Inflammatory macrophage treated with lipopolysaccharide for 4 hours (primary cell): ENCODE measurements around the gene SEZ6L2.
A peak's percentile ranks its signal among the peaks of the same experiment; 100 is the strongest.
"Not testable (repeated sequence)": the region's sequence is repeated elsewhere in the genome, so short reads cannot be mapped to it uniquely, and the experiment has no call there.

Experiments
- DNase-seq: peaks from one replicate; pipeline ENCODE4 v3.0.0-alpha.2; 2020

SEZ6L2 gene

DNA sequence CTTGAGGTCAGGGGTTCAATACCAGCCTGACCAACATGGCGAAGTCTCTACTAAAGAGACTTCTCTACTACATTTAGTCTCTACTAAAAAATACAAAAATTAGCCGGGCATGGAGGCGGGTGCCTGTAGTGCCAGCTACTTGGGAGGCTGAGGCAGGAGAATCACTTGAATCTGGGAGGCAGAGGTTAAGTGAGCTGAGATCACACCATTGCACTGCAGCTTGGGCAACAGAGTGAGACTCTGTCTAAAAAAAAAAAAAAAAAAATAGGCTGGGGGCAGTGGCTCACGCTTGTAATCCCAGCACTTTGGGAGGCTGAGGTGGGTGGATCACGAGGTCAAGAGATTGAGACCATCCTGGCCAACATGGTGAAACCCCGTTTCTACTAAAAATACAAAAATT, 10.5 kb upstream of the SEZ6L2 start:
- DNase-seq: peak; percentile 31

GRCh38 chr16:29909391-29909790, 10.0 kb upstream of the SEZ6L2 start:
- DNase-seq: peak; percentile 85

DNA sequence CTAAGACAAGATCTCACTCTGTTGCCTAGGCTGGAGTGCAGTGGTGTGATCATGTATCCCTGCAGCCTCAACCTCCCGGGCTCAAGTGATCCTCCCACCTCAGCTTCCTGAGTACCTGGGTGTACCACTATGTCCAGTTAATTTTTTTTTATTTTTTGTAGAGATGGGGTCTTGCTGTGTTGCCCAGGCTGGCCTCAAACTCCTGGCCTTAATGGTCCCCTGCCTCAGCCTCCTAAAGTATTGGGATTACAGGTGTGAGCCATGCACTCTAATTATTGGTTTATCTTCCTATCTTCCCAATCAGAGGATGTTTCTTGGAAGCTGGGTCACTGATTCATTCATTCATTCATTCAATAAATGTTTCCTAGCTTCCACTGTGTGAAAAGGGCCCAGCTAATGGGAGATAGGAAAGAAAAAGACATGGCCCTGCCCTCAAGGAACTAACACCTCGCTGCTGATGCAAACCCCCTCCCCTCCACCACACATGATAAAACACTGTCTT, 9.4 kb upstream of the SEZ6L2 start:
- DNase-seq: no peak

- no peak for DNase-seq
Observed at GRCh38 chr16:29907973-29908372, 8.6 kb upstream of the SEZ6L2 start.

GRCh38 chr16:29906520-29907244, 7.3 kb upstream of the SEZ6L2 start:
- DNase-seq: no peak

DNA sequence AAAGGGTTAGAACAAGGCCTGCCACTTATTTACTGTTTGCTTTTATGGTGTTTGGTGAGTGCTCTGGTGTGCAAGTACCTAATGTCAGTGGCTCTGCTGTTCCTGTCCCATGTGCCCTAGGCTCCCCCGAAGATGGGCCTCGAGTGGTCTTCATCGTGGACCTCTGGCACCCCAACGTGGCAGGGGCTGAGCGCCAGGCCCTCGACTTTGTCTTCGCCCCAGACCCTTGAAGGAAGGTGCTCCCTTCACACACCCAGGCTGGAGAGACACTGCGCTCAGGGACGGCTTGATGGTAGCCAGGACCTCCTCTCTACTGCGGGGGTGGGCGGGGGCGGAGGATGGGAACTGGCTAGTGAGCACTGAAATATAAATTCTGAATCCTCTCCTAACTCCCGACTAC, 6.3 kb upstream of the SEZ6L2 start:
- DNase-seq: no peak

GRCh38 chr16:29904947-29905346, 5.6 kb upstream of the SEZ6L2 start:
- DNase-seq: no peak

DNA sequence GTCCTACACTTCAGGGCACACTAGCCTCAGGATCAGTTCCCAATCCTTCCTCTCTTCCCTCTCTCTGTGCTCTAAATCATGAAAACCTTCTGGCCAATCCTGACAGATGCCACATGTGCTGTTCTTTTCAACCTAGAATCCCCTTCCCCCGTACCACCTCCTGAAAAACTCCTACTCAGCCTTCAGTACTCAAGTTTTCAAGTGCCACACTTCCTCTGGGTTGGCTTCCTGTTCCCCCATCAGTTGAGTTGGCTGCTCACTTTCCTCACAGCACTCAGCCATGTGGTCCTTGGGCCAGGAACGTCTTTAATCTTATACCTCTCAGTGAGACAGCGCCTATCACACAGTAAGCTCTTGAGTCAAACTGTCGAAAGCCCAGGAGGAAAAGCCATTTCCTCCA, 4.2 kb upstream of the SEZ6L2 start:
- peak; percentile 9 for DNase-seq

GRCh38 chr16:29901607-29901945, 2.2 kb upstream of the SEZ6L2 start:
- no peak for DNase-seq

- no peak for DNase-seq
Observed at GRCh38 chr16:29900888-29901606, 1.7 kb upstream of the SEZ6L2 start.

GRCh38 chr16:29900102-29900887, 945 bp upstream of the SEZ6L2 start, which contains the start of gene ASPHD1:
Gene ASPHD1 (plus strand): TSS chr16:29900488. CDS start chr16:29900972, 484 bp downstream.
- peak; percentile 73 for DNase-seq

DNA sequence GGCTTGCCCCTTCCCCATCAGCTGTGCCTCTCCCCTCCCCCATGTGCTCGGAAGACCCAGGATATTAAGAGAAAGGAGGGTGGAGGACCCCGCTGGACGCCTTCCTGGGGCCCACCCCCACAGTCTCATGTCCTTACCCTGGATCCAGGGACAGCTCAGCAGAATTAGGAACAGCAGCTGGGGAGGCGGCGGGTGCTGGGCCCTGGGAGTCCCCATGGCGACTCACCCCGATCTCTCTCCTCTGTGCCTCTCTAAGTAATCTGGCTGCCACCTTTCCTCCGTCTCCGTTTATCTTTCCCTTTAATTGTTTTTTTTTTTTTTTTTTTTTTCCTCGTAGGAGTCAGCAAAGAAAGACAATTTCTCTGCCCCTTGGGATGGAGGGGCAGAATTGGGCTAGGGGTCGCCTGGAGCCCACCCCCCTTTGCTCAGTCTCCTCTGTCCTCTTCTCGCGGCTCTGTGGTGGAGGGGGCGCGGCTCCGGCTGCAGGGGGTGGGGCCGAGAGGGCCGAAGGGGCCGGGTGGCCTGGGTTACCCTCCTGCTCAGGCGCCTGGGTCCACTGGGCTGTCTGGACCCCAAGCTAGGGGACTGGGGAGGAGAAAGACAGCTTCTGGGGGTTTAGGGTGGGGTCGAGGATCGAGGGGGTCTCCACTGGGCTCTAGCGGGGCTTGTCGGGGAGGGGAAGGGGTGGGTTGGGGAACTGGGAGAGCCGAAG, 390 bp downstream of the SEZ6L2 start:
- DNase-seq: no peak

DNA sequence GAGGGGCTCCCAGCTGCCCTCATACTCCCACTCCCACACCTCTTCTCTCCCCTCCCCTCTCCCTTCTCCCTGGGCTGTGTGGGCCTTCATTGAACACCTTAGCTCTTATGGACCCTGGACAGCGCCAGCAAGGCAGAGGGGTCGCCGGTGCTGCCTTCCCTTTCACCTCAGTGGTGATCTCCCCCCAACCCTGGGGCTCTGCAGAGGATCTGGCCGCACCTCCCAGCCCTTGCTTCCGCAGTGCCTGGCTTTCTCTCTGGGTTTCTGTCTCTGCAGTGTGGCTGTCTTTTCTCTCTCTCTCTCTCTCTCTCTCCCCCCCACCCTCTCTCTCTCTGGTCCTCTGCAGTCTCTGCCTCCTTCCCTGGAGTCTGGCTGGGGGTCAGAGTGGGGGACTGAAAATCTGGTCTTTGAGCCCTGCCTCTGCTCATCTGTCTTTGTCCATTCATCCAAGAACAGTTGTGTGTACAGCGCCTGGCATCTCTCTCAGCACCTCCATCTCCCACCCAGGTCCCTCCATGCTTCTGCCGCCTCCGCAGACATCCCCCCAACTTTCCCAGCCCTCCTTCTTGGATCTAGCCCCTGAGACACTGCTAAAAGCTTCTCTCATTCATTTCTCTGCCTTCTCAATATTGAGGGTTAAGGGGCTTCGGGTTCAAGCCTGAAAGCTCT, 1.1 kb downstream of the SEZ6L2 start:
- no peak for DNase-seq

DNA sequence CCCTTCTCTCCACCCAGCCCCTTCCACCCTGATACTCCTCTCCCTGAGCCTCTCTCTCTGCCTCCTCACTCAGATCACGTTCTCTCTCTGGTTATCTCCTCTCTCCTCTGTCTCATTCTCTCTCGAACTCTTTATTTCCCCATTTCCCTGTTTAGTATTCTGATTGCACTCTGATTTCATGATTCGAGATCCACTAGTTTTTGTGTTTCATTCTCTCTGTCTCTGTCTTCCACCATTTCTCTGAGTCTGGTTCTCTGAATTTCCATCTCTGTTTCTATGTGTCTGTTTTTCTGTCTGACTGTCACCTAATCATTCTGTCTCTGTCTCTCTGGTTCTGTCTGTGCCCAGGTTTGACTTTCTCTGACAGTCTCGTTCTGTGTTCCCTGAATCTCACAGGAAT, 2.0 kb downstream of the SEZ6L2 start:
- DNase-seq: no peak

- DNase-seq: no peak
Observed at GRCh38 chr16:29896841-29897240, 2.5 kb downstream of the SEZ6L2 start.

DNA sequence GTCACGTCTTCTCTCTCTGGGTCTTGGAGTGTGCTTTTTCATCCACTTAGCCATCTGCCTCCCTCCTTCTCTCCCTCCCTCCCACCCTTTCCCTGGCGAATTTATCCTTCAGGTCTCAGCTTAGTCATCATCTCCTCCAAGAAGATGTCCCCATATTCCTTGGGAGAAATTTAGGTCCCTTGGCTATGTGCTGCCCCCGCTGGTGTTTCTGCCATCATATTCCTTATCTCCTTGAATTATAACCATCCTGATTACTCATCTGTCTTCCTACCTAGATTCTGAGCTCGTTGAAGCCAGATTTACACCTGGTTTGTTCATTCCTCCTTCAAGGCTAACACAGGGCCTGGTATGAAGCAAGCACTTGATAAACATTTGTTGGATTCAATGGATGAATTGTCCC, 5.0 kb downstream of the SEZ6L2 start:
- no peak for DNase-seq

DNA sequence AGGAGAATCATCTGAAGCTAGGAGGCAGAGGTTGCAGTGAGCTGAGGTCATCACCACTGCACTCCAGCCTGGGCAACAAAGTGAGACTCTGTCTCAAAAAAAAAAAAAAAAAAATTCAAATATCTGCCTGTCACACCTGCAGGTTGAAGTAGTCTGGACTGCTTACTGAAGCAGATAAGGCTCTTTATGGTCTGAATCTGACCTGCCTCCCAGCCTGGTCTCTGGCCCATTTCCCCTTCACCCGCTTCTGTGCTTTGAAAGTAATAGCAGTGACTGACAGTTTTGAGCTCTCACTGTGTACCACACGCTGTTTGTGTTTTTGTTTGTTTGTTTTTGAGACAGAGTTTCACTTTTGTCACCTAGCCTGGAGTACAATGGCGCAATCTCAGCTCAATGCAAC, 5.8 kb downstream of the SEZ6L2 start:
- no peak for DNase-seq

DNA sequence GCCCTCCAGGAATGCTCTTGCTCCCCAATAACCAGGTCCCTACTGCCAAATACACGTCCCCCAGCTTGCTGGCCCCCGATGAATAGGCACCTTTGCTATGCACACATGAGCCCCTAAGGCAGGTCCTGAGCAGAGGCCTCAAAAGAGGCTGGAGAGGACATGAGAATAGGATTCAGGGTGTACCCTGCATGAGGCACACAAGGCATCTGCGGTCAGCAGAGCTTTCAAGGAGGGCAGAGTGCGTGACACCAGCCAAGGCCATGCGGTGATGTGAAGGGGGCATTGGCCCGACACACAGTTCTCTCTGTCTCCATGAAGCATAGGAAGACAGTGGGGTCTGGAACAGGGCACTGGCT, 6.9 kb downstream of the SEZ6L2 start:
- DNase-seq: no peak

GRCh38 chr16:29891525-29892457, 7.6 kb downstream of the SEZ6L2 start:
- DNase-seq: peak; percentile 70

DNA sequence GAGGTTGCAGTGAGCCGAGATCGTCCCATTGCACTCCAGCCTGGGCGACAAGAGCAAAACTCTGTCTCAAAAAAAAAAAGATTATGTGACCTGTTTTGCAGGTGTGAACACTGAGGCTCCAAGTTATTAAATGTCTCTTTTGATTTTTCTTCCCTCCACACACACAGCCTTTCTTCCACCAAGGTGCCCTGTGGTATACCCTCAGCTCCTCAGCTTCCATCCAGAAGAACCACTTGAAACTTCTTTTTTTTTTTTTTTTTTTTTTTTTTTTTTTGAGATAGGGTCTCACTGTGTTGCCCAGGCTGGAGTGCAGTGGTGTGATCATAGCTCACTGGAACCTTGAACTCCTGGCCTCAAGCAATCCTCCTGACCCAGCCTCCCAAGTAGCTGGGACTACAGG, 10.0 kb downstream of the SEZ6L2 start:
- DNase-seq: not testable (repeated sequence)

GRCh38 chr16:29883987-29884386, 15.4 kb downstream of the SEZ6L2 start:
- no peak for DNase-seq
